Psoas muscle (tissue), 8 donors: ENCODE measurements around the gene ZNF547. TPM values are rescaled to one million over a fixed set of nuclear protein-coding genes. Genes with fewer than 3 reads are reported as not detected.

Source experiments
- ATAC-seq, 4 donors: fragments of 200-7000 bp; cut with Tn5 transposase; one replicate each; pipeline ENCODE4 v1.9.1; 2020; ENCODE audit warnings: moderate library complexity in 3 of 4, mild to moderate bottlenecking in 2 of 4
- DNase-seq, 2 donors: peaks; one replicate each; pipeline ENCODE4 v3.0.0-alpha.2; 2020
- H3K27ac ChIP-seq: fragments of 200-600 bp; one replicate; pipeline ENCODE4 v1.8.0; 2022
- H3K27me3 ChIP-seq, 3 donors: fragments of 200-600 bp in 1 of 3; one replicate each; pipeline versions ENCODE4 v1.6.1 to v1.8.0; 2013 to 2022; ENCODE audit warnings: low read length in 2 of 3, mild to moderate bottlenecking in 2 of 3, moderate library complexity in 1 of 3; ENCODE audit not compliant: insufficient read depth in 3 of 3
- H3K36me3 ChIP-seq, 2 donors: fragments of 200-600 bp in 1 of 2; one replicate each; pipeline versions ENCODE4 v1.6.1 to v1.8.0; 2013 to 2022; ENCODE audit warnings: low read depth in 1 of 2, mild to moderate bottlenecking in 1 of 2, moderate library complexity in 1 of 2; ENCODE audit not compliant: insufficient read depth in 1 of 2
- H3K4me1 ChIP-seq: fragments of 200-600 bp; one replicate; pipeline ENCODE4 v1.8.0; 2022
- H3K4me3 ChIP-seq: fragments of 200-600 bp; one replicate; pipeline ENCODE4 v1.8.0; 2022; ENCODE audit warnings: mild to moderate bottlenecking
- H3K9me3 ChIP-seq: fragments of 200-600 bp; one replicate; pipeline ENCODE4 v1.8.0; 2022
- WGBS, 3 donors: extraction: QIAGEN DNeasy Blood & Tissue Kit; methylation state at CpG; one replicate each; pipeline versions ENCODE4 v1.1.6 to v1.1.7; 2013; 5-methylcytosine and 5-hydroxymethylcytosine counted together
- intact Hi-C, 2 donors: fragments of 100-400 bp; cut with DNase I; formaldehyde crosslinking; loops; one replicate each; pipeline versions ENCODE4 v1.11.0 to v1.14.2; 2022
- polyA plus RNA-seq, 3 donors: library from polyadenylated mRNA; stranded (reverse); fragments of 200-250 nt; gene quantifications; one replicate each; pipeline ENCODE4 v1.2.3, GENCODE V29; 2013
- total RNA-seq, 4 donors: library from RNA; stranded (reverse); fragmentation: NEBNext Ultra II Directional in 2 of 4; extraction: Animal tissue kit (Norgen Biotek cat#: 25700) in 2 of 4; gene quantifications; one replicate each; pipeline versions ENCODE4 v1.2.1 to v1.2.4, GENCODE V29; 2021 to 2023
- TF ChIP-seq, protein P1 (sequence below): fragments of 200-600 bp; IDR thresholded peaks from one replicate; pipeline ENCODE4 v1.8.0; 2022; ENCODE audit warnings: antibody characterized with exemption
- donor health status: healthy with polysubstance abuse.
- donor health status: DM: no; HTN: no; CAD: no; lungs with moderate emphysema.
- donor health status: Bipolar disorder and iron deficiency.
- donor health status: healthy.
- donor health status: DM: yes; HTN: yes; CAD: no.
- donor health status: DM: no; HTN: no; CAD: no.
- donor health status: DM: no; HTN: no; CAD: no.
- donor health status: DM: yes; HTN: yes; CAD: no.

ZNF547 gene
- total and polyA plus RNA-seq, 7 donors = 0.80 to 3.3 (median 1.4) TPM

DNA sequence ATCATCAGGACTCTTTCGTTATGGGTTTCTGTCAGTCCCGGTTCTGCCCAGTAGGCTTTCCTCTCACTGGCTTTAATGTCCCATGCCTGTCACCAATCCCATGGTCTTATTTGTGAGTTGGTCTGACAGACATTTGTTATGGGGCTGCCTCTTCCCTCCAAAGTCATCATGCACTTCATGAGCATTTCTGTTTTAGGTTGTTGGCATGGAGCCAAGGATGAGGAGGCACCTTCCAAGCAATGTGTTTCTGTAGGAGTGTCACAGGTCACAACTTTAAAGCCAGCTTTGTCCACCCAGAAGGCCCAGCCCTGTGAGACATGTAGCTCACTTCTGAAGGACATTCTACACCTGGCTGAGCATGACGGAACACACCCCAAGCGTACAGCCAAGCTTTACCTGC, 56.1 kb downstream of the ZNF547 start:
- WGBS, 3 donors = 96 to 98% (median 97%) methylated on average over 4 of the region's 4 CpGs
- Histone ChIP-seq H3K27me3 (no peaks in the 10 kb centered on the region), H3K27ac (no peak overlapping the region), H3K36me3 (peaks cover 21 to 82% of the 10 kb centered on the region in 2 donors), H3K4me3 (no peak overlapping the region), H3K4me1 (no peaks in the 10 kb centered on the region), H3K9me3 (peaks cover 54% of the 10 kb centered on the region)
- TF ChIP-seq, protein P1, sequence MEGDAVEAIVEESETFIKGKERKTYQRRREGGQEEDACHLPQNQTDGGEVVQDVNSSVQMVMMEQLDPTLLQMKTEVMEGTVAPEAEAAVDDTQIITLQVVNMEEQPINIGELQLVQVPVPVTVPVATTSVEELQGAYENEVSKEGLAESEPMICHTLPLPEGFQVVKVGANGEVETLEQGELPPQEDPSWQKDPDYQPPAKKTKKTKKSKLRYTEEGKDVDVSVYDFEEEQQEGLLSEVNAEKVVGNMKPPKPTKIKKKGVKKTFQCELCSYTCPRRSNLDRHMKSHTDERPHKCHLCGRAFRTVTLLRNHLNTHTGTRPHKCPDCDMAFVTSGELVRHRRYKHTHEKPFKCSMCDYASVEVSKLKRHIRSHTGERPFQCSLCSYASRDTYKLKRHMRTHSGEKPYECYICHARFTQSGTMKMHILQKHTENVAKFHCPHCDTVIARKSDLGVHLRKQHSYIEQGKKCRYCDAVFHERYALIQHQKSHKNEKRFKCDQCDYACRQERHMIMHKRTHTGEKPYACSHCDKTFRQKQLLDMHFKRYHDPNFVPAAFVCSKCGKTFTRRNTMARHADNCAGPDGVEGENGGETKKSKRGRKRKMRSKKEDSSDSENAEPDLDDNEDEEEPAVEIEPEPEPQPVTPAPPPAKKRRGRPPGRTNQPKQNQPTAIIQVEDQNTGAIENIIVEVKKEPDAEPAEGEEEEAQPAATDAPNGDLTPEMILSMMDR = no peak
- DNase-seq (no peak), ATAC-seq (no peak)
- intact Hi-C loops = no loop called here

DNA sequence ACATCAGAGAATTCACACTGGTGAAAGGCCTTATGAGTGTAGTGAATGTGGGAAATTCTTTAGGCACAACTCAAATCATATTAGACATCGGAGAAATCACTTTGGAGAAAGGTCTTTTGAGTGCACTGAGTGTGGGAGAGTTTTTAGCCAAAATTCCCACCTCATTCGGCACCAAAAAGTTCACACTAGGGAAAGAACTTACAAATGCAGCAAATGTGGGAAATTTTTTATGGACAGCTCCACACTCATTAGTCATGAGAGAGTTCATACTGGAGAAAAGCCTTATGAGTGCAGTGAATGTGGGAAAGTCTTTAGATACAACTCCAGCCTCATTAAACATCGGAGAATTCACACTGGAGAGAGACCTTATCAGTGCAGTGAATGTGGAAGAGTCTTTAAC, 57.7 kb downstream of the ZNF547 start:
- 92 to 100% (median 98%) methylated on average over 3 of the region's 3 CpGs for WGBS, 3 donors
- Histone ChIP-seq H3K4me1 (no peaks in the 10 kb centered on the region), H3K4me3 (no peak overlapping the region), H3K36me3 (peaks cover 21 to 66% of the 10 kb centered on the region in 2 donors), H3K27me3 (no peaks in the 10 kb centered on the region), H3K9me3 (peaks cover 54% of the 10 kb centered on the region), H3K27ac (no peak overlapping the region)
- TF ChIP-seq, protein P1 = no peak
- intact Hi-C loops = no loop called here
- ATAC-seq = no peak
- DNase-seq = no peak

Other genes with a start within 250 kb of the ZNF547 start
- not detected for gene USP29, start 243.6 kb upstream of the ZNF547 start, total RNA-seq
- gene USP29, start 243.6 kb upstream of the ZNF547 start, polyA plus RNA-seq = not detected
- gene ZIM3, start 218.3 kb upstream of the ZNF547 start, total RNA-seq = not detected
- gene ZIM3, start 218.3 kb upstream of the ZNF547 start, polyA plus RNA-seq = not detected
- gene DUXA, start 196.1 kb upstream of the ZNF547 start, total RNA-seq = not detected
- not detected for gene DUXA, start 196.1 kb upstream of the ZNF547 start, polyA plus RNA-seq
- gene ZNF264, start 172.1 kb upstream of the ZNF547 start, total RNA-seq = 10 to 100 TPM; 14.6 to 20.3 (median 15.5) TPM
- gene ZNF264, start 172.1 kb upstream of the ZNF547 start, polyA plus RNA-seq = 1 to 10 TPM; 2.3 to 4.9 (median 2.4) TPM
- 1 to 10 TPM in 2 of 4 donors, under 1 TPM in 1, not detected in 1; 0.37 to 2.1 (median 1.9) TPM for gene AURKC, start 132.5 kb upstream of the ZNF547 start, total RNA-seq
- 1 to 10 TPM in 1 of 3 donors, under 1 TPM in 2; 0.55 to 1.3 (median 0.70) TPM for gene AURKC, start 132.5 kb upstream of the ZNF547 start, polyA plus RNA-seq
- 10 to 100 TPM; 10.3 to 16.4 (median 12.7) TPM for gene ZNF805, start 122.9 kb upstream of the ZNF547 start, total RNA-seq
- gene ZNF805, start 122.9 kb upstream of the ZNF547 start, polyA plus RNA-seq = 1 to 10 TPM; 1.2 to 5.2 (median 1.2) TPM
- gene ZNF460, start 83.1 kb upstream of the ZNF547 start, total RNA-seq = 10 to 100 TPM; 30.1 to 54.0 (median 38.1) TPM
- gene ZNF460, start 83.1 kb upstream of the ZNF547 start, polyA plus RNA-seq = 1 to 10 TPM; 1.0 to 7.0 (median 1.1) TPM
- gene ZNF543, start 43.1 kb upstream of the ZNF547 start, total RNA-seq = 1 to 10 TPM; 6.7 to 6.8 (median 6.7) TPM
- gene ZNF543, start 43.1 kb upstream of the ZNF547 start, polyA plus RNA-seq = 1 to 10 TPM; 1.0 to 3.9 (median 2.0) TPM
- gene ZNF304, start 12.3 kb upstream of the ZNF547 start, total RNA-seq = 1 to 10 TPM; 3.3 to 8.8 (median 6.8) TPM
- 1 to 10 TPM; 2.3 to 6.2 (median 3.3) TPM for gene ZNF304, start 12.3 kb upstream of the ZNF547 start, polyA plus RNA-seq
- 10 to 100 TPM; 12.6 to 21.3 (median 17.5) TPM for gene TRAPPC2B, start within 50 bp of the ZNF547 start, total RNA-seq
- gene TRAPPC2B, start within 50 bp of the ZNF547 start, polyA plus RNA-seq = 10 to 100 TPM; 30.9 to 78.7 (median 38.9) TPM
- gene ZNF548, start 26.3 kb downstream of the ZNF547 start, total RNA-seq = 10 to 100 TPM in 2 of 4 donors, 1 to 10 TPM in 2; 5.6 to 12.1 (median 8.3) TPM
- 1 to 10 TPM; 3.2 to 9.9 (median 4.6) TPM for gene ZNF548, start 26.3 kb downstream of the ZNF547 start, polyA plus RNA-seq
- 10 to 100 TPM in 1 of 4 donors, 1 to 10 TPM in 3; 4.8 to 11.0 (median 6.3) TPM for gene ZNF17, start 47.6 kb downstream of the ZNF547 start, total RNA-seq
- gene ZNF17, start 47.6 kb downstream of the ZNF547 start, polyA plus RNA-seq = 1 to 10 TPM; 3.6 to 9.0 (median 4.4) TPM
- 10 to 100 TPM in 2 of 4 donors, 1 to 10 TPM in 2; 5.1 to 11.9 (median 8.0) TPM for gene ZNF749, start 71.8 kb downstream of the ZNF547 start, total RNA-seq
- 10 to 100 TPM in 2 of 3 donors, 1 to 10 TPM in 1; 6.7 to 22.4 (median 19.7) TPM for gene ZNF749, start 71.8 kb downstream of the ZNF547 start, polyA plus RNA-seq
- gene VN1R1, start 93.6 kb downstream of the ZNF547 start, total RNA-seq = 1 to 10 TPM in 3 of 4 donors, under 1 TPM in 1; 0.76 to 4.1 (median 2.3) TPM
- under 1 TPM; 0.42 to 0.57 (median 0.51) TPM for gene VN1R1, start 93.6 kb downstream of the ZNF547 start, polyA plus RNA-seq
- gene ZNF772, start 114.0 kb downstream of the ZNF547 start, total RNA-seq = 10 to 100 TPM; 12.0 to 15.2 (median 14.1) TPM
- 1 to 10 TPM; 2.7 to 8.7 (median 3.0) TPM for gene ZNF772, start 114.0 kb downstream of the ZNF547 start, polyA plus RNA-seq
- gene ZNF419, start 124.2 kb downstream of the ZNF547 start, total RNA-seq = 1 to 10 TPM; 4.1 to 7.5 (median 6.9) TPM
- 10 to 100 TPM in 1 of 3 donors, 1 to 10 TPM in 2; 5.9 to 24.4 (median 6.9) TPM for gene ZNF419, start 124.2 kb downstream of the ZNF547 start, polyA plus RNA-seq
- 1 to 10 TPM; 2.7 to 5.7 (median 4.4) TPM for gene ZNF773, start 136.4 kb downstream of the ZNF547 start, total RNA-seq
- 1 to 10 TPM; 2.3 to 7.5 (median 3.0) TPM for gene ZNF773, start 136.4 kb downstream of the ZNF547 start, polyA plus RNA-seq
- gene ZNF549, start 163.8 kb downstream of the ZNF547 start, total RNA-seq = 1 to 10 TPM; 1.5 to 4.0 (median 2.3) TPM
- 1 to 10 TPM; 1.4 to 4.6 (median 2.6) TPM for gene ZNF549, start 163.8 kb downstream of the ZNF547 start, polyA plus RNA-seq
- 1 to 10 TPM; 2.1 to 4.9 (median 4.6) TPM for gene ZNF550, start 196.3 kb downstream of the ZNF547 start, total RNA-seq
- gene ZNF550, start 196.3 kb downstream of the ZNF547 start, polyA plus RNA-seq = 1 to 10 TPM; 1.5 to 5.0 (median 2.9) TPM
- 1 to 10 TPM; 2.1 to 4.0 (median 2.4) TPM for gene ZNF416, start 215.4 kb downstream of the ZNF547 start, total RNA-seq
- 1 to 10 TPM; 1.9 to 2.9 (median 2.3) TPM for gene ZNF416, start 215.4 kb downstream of the ZNF547 start, polyA plus RNA-seq
- 1 to 10 TPM in 2 of 4 donors, under 1 TPM in 2; 0.74 to 2.9 (median 1.3) TPM for gene ZIK1, start 220.6 kb downstream of the ZNF547 start, total RNA-seq
- 1 to 10 TPM in 2 of 3 donors, under 1 TPM in 1; 0.72 to 4.4 (median 2.5) TPM for gene ZIK1, start 220.6 kb downstream of the ZNF547 start, polyA plus RNA-seq
- gene ZNF530, start 236.3 kb downstream of the ZNF547 start, total RNA-seq = 1 to 10 TPM in 3 of 4 donors, under 1 TPM in 1; 0.81 to 2.9 (median 2.0) TPM
- gene ZNF530, start 236.3 kb downstream of the ZNF547 start, polyA plus RNA-seq = 10 to 100 TPM in 1 of 3 donors, 1 to 10 TPM in 2; 1.7 to 11.7 (median 2.4) TPM